ENCODE measurements around the gene PKDCC.
"Not testable (repeated sequence)": the region's sequence is repeated elsewhere in the genome, so short reads cannot be mapped to it uniquely, and the experiment has no call there.

PKDCC gene

DNA sequence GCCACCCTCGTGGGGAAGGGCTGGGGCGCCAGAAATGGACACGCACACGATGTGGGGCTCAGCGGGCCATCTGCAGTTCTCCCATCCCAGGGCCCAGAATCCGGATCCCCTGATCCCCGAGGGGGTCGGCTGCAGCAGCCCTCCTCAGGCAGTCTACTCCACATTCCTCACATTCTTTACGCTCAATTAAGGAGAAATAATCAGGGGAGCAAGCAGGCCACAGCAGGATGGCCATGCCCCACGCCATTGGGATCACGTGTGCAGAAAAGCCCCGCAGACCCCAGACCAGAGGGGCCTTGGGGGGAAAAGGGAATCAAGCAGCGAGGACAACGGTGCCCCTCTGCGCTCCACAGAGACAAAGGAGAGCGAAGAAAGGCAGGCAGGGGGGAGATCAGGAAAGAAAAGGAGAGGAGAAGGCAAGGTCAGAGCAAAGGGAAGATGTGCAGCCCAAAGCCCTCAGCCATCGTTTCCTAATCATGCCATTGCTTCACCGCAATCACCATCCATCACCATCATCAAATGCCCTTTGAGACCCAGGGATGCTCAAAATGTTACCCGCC is 17.5 kb upstream of the PKDCC start:
- Histone ChIP-seq H3K27me3 (no peaks in the 10 kb centered on the region), H3K4me3 (peak overlapping the region; percentile 39; the same call in 1 of the 2 replicates), H3K4me2 (peak overlapping the region; percentile 80), H3K27ac (peak overlapping the region; percentile 92), H3K4me1 (peaks cover 94% of the 10 kb centered on the region), H3K9me3 (no peaks in the 10 kb centered on the region), H4K20me1 (no peaks in the 10 kb centered on the region), H3K36me3 (no peaks in the 10 kb centered on the region), H3K9ac (peak overlapping the region; percentile 77)
- TF ChIP-seq Cebpa-rat (IDR thresholded peaks at IDR 0.05), result peak; percentile 75

DNA sequence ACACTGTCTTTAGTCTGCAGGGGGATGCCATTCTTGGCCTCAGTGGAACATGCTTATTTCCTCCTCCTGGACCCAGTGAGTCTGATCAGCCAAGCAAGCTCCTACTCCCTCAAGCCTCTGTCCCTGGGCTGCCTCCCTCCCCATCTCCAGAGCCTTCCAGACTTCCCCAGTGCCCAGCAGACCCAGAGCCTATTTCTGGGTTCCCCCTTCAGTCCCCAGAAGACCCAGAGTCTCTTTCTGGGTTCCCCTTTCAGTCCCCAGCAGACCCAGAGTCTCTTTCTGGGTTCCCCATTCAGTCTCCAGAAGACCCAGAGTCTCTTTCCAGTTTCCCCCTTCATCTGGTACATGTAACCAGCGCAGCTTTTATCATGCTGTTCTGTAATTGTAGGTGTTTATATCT is 17.0 kb upstream of the PKDCC start:
- Histone ChIP-seq H3K36me3 (no peaks in the 10 kb centered on the region), H3K4me3 (no peak overlapping the region), H3K27me3 (no peaks in the 10 kb centered on the region), H4K20me1 (no peaks in the 10 kb centered on the region), H3K9ac (peak overlapping the region; percentile 77; the same call in 1 of the 2 replicates), H3K4me1 (peaks cover 94% of the 10 kb centered on the region), H3K27ac (peak overlapping the region; percentile 92), H3K4me2 (peak overlapping the region; percentile 80), H3K9me3 (no peaks in the 10 kb centered on the region)
- no peak for TF ChIP-seq Cebpa-rat (IDR thresholded peaks at IDR 0.05)

DNA sequence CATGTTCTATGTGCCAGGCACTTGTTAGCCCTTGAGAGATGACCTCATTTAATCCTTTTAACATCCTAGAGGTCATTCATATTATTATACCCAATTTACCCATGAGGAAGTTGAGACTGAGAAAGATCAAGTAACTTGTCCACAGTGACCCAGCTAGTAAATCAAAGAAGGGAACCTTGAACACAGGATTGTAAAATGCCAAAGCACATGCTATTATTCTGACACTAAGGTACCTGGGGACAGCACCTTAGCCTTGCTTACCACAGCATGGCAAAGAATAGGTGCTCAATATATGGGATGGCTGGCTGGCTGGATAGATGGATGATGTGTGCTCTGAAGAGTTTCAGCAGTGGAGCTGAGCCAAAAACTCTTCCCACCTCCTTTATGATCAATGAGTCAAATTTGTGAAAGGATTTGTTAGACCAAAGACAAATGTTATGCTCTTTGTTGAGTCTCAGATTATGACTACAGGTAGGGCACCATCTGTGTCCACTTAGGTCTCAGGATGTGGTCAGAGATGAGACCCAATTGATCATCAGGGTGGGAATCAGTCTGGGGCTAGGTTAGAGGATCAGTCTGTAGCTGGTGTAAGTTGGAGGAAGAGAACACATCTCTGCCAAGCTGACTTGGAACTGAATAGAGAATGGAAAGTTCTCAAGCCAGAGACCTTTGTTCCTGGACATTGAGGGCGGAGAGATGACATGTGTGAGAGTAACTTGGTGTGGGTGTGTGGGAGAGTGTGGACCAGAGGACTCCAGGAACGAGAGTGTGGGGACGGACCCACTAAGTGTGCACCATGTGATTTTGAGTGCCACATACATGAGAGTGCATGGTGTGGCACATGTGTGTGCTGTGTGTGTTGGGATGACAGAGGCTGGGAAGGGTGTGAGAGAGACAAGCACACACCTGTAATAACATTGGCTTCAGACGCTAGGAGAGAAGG is 16.3 kb upstream of the PKDCC start:
- H3K4me1 ChIP-seq, result peaks cover 94% of the 10 kb centered on the region
- peak overlapping the region; percentile 92 for H3K27ac ChIP-seq
- H3K36me3 ChIP-seq, result no peaks in the 10 kb centered on the region
- H3K9ac ChIP-seq, result peak overlapping the region; percentile 77; the same call in 1 of the 2 replicates
- no peak for TF ChIP-seq Cebpa-rat (IDR thresholded peaks at IDR 0.05)
- H3K9me3 ChIP-seq, result no peaks in the 10 kb centered on the region
- peak overlapping the region; percentile 80 for H3K4me2 ChIP-seq
- no peaks in the 10 kb centered on the region for H4K20me1 ChIP-seq
- no peaks in the 10 kb centered on the region for H3K27me3 ChIP-seq
- H3K4me3 ChIP-seq, result no peak overlapping the region

DNA sequence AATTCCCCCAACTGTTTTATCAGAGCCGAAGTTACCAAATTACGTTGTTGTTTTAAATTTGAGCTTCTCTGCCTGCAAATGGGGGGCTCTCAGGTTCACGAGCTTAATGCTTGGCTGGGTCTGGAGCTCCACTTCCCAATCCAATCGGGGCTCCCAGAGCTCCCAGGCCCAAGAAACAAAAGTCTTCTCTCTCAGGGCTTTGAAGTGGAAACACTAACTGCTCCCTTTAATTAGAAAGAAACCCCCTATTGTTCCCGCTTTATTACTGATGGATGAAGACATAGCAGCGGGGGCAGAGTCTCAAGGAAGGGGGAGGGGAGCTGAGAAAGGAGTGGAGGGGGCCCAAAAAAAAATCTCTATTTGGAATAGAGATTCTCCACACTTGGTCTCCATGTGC is 15.6 kb upstream of the PKDCC start:
- peak overlapping the region; percentile 77; the same call in 1 of the 2 replicates for H3K9ac ChIP-seq
- peak overlapping the region; percentile 80 for H3K4me2 ChIP-seq
- no peaks in the 10 kb centered on the region for H3K27me3 ChIP-seq
- TF ChIP-seq Cebpa-rat (IDR thresholded peaks at IDR 0.05), result no peak
- H3K27ac ChIP-seq, result peak overlapping the region; percentile 92
- no peak overlapping the region for H3K4me3 ChIP-seq
- H3K36me3 ChIP-seq, result no peaks in the 10 kb centered on the region
- H4K20me1 ChIP-seq, result no peaks in the 10 kb centered on the region
- no peaks in the 10 kb centered on the region for H3K9me3 ChIP-seq
- H3K4me1 ChIP-seq, result peaks cover 92% of the 10 kb centered on the region

DNA sequence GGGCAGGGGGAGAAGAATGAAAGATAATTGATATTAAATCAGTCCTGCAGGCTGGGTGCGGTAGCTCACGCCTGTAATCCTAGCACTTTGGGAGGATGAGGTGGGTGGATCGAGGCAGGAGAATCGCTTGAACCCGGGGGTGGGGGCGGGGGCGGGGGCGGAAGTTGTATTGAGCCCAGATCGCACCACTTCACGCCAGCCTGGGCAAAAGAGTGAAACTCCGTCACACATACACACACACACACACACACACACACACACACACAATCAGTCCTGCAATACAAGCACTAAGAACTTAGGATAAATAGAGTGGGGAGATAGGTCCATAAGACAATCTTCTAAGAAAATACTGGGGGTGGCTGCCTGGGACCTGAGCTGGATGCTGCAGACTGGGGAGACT is 15.1 kb upstream of the PKDCC start:
- no peaks in the 10 kb centered on the region for H3K27me3 ChIP-seq
- no peak overlapping the region; the same call in 1 of the 2 replicates for H3K9ac ChIP-seq
- peaks cover 87% of the 10 kb centered on the region for H3K4me1 ChIP-seq
- H3K36me3 ChIP-seq, result no peaks in the 10 kb centered on the region
- TF ChIP-seq Cebpa-rat (IDR thresholded peaks at IDR 0.05), result no peak
- H3K4me3 ChIP-seq, result no peak overlapping the region
- H3K9me3 ChIP-seq, result no peaks in the 10 kb centered on the region
- peak overlapping the region; percentile 80 for H3K4me2 ChIP-seq
- H3K27ac ChIP-seq, result peak overlapping the region; percentile 92; the same call in 1 of the 2 replicates
- no peaks in the 10 kb centered on the region for H4K20me1 ChIP-seq

DNA sequence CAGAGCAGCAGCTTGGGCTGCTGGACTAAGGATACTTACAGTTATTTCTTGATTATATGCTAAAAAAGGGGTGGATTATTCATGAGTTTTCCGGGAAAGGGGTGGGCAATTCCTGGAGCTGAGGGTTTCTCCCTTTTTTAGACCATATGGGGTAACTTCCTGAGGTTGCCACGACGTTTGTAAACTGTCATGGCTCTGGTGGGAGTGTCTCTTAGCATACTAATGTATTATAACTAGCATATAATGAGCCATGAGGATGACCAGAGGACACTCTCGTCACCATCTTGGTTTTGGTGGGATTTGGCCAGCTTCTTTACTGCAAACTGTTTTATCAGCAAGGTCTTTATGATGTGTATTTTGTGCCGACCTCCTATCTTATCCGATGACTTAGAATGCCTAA is 13.7 kb upstream of the PKDCC start:
- not testable (repeated sequence) for H3K4me3 ChIP-seq, H4K20me1 ChIP-seq, H3K36me3 ChIP-seq, H3K27ac ChIP-seq, H3K9me3 ChIP-seq, H3K9ac ChIP-seq, H3K27me3 ChIP-seq
- Histone ChIP-seq H3K4me2 (peak overlapping the region; percentile 18; the same call in 1 of the 2 replicates), H3K4me1 (peaks cover 74% of the 10 kb centered on the region)

DNA sequence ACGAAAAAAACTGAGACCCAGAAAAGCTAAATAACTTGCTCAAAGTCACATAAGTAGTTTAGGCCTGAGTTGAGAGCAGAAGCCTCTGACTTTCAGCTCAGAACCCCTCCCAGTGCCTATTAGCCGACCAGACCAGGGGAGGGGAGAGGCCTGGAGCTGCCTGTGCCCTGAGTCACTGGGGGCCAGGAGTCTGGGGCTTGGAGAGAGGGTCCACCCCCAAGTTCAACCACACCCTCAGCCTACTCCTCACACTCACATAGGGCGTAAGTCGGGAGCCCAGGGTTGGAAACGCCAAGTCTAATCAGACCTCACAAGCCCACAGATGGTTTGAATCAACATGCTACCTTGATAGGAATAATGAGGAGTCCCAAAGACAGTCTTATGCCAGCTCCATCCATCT is 12.6 kb upstream of the PKDCC start:
- Histone ChIP-seq H3K9me3 (no peaks in the 10 kb centered on the region), H3K4me2 (no peak overlapping the region), H3K4me1 (peaks cover 62% of the 10 kb centered on the region), H3K9ac (no peak overlapping the region), H3K27me3 (no peaks in the 10 kb centered on the region), H4K20me1 (no peaks in the 10 kb centered on the region), H3K4me3 (no peak overlapping the region), H3K36me3 (no peaks in the 10 kb centered on the region), H3K27ac (peak overlapping the region; percentile 10; the same call in 1 of the 2 replicates)
- TF ChIP-seq Cebpa-rat (IDR thresholded peaks at IDR 0.05), result no peak

DNA sequence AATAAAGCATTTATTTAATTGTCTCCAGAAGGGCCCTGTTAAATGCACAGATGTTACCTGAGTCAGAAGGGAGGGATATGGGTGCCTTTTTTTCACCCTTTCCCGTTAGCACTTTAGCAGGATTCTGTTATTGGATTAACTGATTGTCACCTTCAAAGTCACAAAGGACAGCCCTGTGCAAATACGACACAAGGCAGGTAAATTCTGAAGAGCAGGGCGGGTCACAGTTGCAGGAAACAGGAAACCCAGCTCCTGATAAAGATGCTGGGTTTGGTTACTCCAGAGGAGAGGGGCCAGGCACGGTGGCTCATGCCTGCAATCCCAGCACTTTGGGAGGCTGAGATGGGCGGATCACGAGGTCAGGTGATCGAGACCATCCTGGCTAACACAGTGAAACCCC is 11.4 kb upstream of the PKDCC start:
- no peak for TF ChIP-seq Cebpa-rat (IDR thresholded peaks at IDR 0.05)
- H3K36me3 ChIP-seq, result no peaks in the 10 kb centered on the region
- H3K9ac ChIP-seq, result no peak overlapping the region
- peaks cover 56% of the 10 kb centered on the region for H3K4me1 ChIP-seq
- H4K20me1 ChIP-seq, result no peaks in the 10 kb centered on the region
- no peaks in the 10 kb centered on the region for H3K27me3 ChIP-seq
- H3K27ac ChIP-seq, result no peak overlapping the region
- H3K4me3 ChIP-seq, result no peak overlapping the region
- peak overlapping the region; percentile 27; the same call in 1 of the 2 replicates for H3K4me2 ChIP-seq
- H3K9me3 ChIP-seq, result no peaks in the 10 kb centered on the region

DNA sequence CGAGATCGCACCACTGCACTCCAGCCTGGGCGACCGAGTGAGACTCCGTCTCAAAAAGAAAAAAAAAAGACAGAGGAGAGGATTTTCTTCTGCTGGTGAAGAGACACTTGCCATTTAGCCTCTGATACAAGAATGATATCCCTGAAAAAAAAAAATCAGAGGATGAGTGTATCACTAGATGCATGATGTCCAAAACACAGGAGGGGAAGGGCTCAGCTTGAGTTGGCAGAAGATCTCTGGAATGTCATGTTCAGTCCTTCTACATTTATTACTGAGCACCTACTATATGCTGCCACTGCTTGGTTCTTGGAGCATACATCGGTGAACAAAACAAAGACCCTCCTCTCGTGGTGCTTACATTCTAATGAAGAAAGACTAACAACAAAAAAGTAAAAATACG is 10.9 kb upstream of the PKDCC start:
- Histone ChIP-seq H3K9me3 (no peaks in the 10 kb centered on the region), H3K4me1 (peaks cover 51% of the 10 kb centered on the region), H3K27me3 (no peaks in the 10 kb centered on the region), H3K4me3 (no peak overlapping the region), H4K20me1 (no peaks in the 10 kb centered on the region), H3K36me3 (no peaks in the 10 kb centered on the region), H3K4me2 (no peak overlapping the region), H3K27ac (no peak overlapping the region), H3K9ac (no peak overlapping the region)
- TF ChIP-seq Cebpa-rat (IDR thresholded peaks at IDR 0.05), result no peak

DNA sequence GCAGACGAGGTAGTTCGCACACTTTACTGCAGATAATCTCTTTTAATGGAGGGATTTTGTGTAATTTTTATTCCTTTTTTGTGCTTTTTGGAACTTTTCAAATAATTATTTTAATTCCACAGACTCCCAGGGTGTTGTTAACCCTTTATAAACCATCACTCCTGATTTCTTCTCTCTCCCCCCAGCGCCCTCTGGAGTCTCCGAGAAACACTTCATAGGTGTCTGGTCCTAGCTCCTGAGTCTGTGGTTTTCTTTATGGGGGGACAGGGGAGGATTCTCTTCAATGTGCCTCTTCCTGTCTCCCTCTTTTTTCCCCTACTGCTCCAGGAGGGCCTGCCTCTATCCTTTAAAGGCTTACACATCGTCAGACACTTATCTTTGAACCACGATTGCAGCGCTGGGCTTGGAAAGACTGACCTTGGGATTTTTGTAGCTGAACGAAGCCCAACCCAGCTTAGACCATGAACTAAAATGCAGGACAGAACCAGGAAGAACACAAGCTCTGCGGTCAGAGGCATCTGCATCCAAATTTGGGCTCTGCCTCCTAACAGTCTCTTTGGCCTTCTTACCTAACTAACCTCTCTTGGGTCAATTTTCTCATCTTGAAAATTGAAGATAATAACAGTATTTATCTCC is 7.1 kb upstream of the PKDCC start:
- Histone ChIP-seq H3K36me3 (no peaks in the 10 kb centered on the region), H3K4me1 (peaks cover 52% of the 10 kb centered on the region), H3K27ac (no peak overlapping the region), H3K9me3 (no peaks in the 10 kb centered on the region), H3K4me3 (no peak overlapping the region), H4K20me1 (no peaks in the 10 kb centered on the region), H3K9ac (no peak overlapping the region), H3K27me3 (no peaks in the 10 kb centered on the region), H3K4me2 (no peak overlapping the region)
- no peak for TF ChIP-seq Cebpa-rat (IDR thresholded peaks at IDR 0.05)
